ENCODE results near the gene MYOF.
A peak's percentile ranks its signal among the peaks of the same experiment; 100 is the strongest.
"Not testable (repeated sequence)": the region's sequence is repeated elsewhere in the genome, so short reads cannot be mapped to it uniquely, and the experiment has no call there.

Gene MYOF

DNA sequence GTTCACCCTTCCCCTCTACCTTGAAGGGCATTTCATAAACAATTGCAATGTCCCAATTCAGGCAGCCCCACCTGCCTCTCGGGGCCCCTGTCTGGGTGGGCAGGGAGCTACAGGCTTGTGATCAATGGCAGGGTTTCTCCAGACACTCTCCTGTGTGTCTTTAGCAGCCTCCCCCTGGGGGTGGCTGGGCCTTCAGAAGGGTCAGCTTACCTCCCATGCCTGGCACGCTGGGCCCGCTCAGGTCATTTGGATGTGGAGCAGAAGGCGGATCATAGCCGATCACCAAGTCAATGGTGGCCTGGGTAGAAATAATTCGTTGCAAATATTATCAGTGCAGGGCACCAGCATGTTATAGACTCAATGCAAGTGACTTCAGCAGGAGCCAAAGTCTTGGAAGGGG lies 56.3 kb downstream of the MYOF start:
- Histone ChIP-seq H3K27ac (ENCODE audit: low read length) (no peak overlapping the region), H3K4me3 (ENCODE audit: low read length in 2 of 2) (no peak overlapping the region), H3K27me3 (ENCODE audit: control insufficient read depth in 1 of 2, insufficient read depth in 2 of 2, low read length in 2 of 2) (no peaks in the 10 kb centered on the region), H3K36me3 (ENCODE audit: control insufficient read depth in 2 of 2, insufficient read depth in 2 of 2, low read length in 2 of 2) (peaks cover 18 to 33% of the 10 kb centered on the region in 2 donors), H3K9ac (ENCODE audit: low read length in 2 of 2) (no peak overlapping the region), H3K9me3 (ENCODE audit: control insufficient read depth in 2 of 2, low read length in 2 of 2) (no peaks in the 10 kb centered on the region), H3K4me1 (ENCODE audit: control insufficient read depth, insufficient read depth, low read length) (peaks cover 19% of the 10 kb centered on the region)

DNA sequence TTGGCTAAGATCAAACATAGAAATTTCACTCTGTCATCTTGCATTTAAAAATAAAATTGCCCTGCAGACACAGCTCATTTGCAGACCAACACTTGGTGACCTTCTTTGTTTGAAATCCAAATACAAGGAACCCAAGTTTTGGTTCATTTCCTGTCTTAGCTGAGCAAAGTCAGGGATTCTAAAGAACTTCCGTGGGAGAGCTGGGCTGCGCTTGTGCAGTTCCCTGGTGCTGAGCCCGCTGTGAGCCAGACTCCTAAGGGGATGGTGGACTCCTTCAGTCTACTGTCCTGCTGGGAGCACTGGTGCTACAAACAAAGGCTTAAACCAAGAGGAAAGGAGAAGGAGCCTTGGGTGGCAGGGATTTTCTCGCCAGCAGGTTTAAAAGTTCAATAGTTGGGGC lies 60.0 kb downstream of the MYOF start:
- H3K4me3 ChIP-seq (ENCODE audit: low read length in 2 of 2): no peak overlapping the region
- H3K27ac ChIP-seq (ENCODE audit: low read length): peak overlapping the region; percentile 49
- no peaks in the 10 kb centered on the region for H3K9me3 ChIP-seq (ENCODE audit: control insufficient read depth in 2 of 2, low read length in 2 of 2)
- no peaks in the 10 kb centered on the region for H3K27me3 ChIP-seq (ENCODE audit: control insufficient read depth in 1 of 2, insufficient read depth in 2 of 2, low read length in 2 of 2)
- no peak overlapping the region for H3K9ac ChIP-seq (ENCODE audit: low read length in 2 of 2)
- peaks cover 16 to 24% of the 10 kb centered on the region in 2 donors for H3K36me3 ChIP-seq (ENCODE audit: control insufficient read depth in 2 of 2, insufficient read depth in 2 of 2, low read length in 2 of 2)
- peaks cover 27% of the 10 kb centered on the region for H3K4me1 ChIP-seq (ENCODE audit: control insufficient read depth, insufficient read depth, low read length)

GRCh38 chr10:93420944-93421825 lies 60.9 kb downstream of the MYOF start:
- no peak overlapping the region for H3K9ac ChIP-seq (ENCODE audit: low read length in 2 of 2)
- no peaks in the 10 kb centered on the region for H3K27me3 ChIP-seq (ENCODE audit: control insufficient read depth in 1 of 2, insufficient read depth in 2 of 2, low read length in 2 of 2)
- peak overlapping the region; percentile 49 for H3K27ac ChIP-seq (ENCODE audit: low read length)

GRCh38 chr10:93420091-93420490 lies 62.0 kb downstream of the MYOF start:
- Histone ChIP-seq H3K27me3 (ENCODE audit: control insufficient read depth in 1 of 2, insufficient read depth in 2 of 2, low read length in 2 of 2) (no peaks in the 10 kb centered on the region), H3K9ac (ENCODE audit: low read length in 2 of 2) (no peak overlapping the region), H3K4me1 (ENCODE audit: control insufficient read depth, insufficient read depth, low read length) (peaks cover 23% of the 10 kb centered on the region), H3K27ac (ENCODE audit: low read length) (no peak overlapping the region), H3K36me3 (ENCODE audit: control insufficient read depth in 2 of 2, insufficient read depth in 2 of 2, low read length in 2 of 2) (peaks cover 11 to 17% of the 10 kb centered on the region in 2 donors), H3K4me3 (ENCODE audit: low read length in 2 of 2) (no peak overlapping the region), H3K9me3 (ENCODE audit: control insufficient read depth in 2 of 2, low read length in 2 of 2) (no peaks in the 10 kb centered on the region)

More at GRCh38 chr10:93420944-93421825, 60.9 kb downstream of the MYOF start:
- peaks cover 20 to 28% of the 10 kb centered on the region in 2 donors for H3K36me3 ChIP-seq (ENCODE audit: control insufficient read depth in 2 of 2, insufficient read depth in 2 of 2, low read length in 2 of 2)
- H3K4me1 ChIP-seq (ENCODE audit: control insufficient read depth, insufficient read depth, low read length): peaks cover 27% of the 10 kb centered on the region
- no peaks in the 10 kb centered on the region for H3K9me3 ChIP-seq (ENCODE audit: control insufficient read depth in 2 of 2, low read length in 2 of 2)
- no peak overlapping the region for H3K4me3 ChIP-seq (ENCODE audit: low read length in 2 of 2)

- not testable (repeated sequence) for H3K9me3 ChIP-seq (ENCODE audit: control insufficient read depth in 2 of 2, low read length in 2 of 2); H3K4me3 ChIP-seq (ENCODE audit: low read length in 2 of 2); H3K27ac ChIP-seq (ENCODE audit: low read length); H3K27me3 ChIP-seq (ENCODE audit: control insufficient read depth in 1 of 2, insufficient read depth in 2 of 2, low read length in 2 of 2); H3K9ac ChIP-seq (ENCODE audit: low read length in 2 of 2)
- H3K4me1 ChIP-seq (ENCODE audit: control insufficient read depth, insufficient read depth, low read length): peaks cover 23% of the 10 kb centered on the region
- H3K36me3 ChIP-seq (ENCODE audit: control insufficient read depth in 2 of 2, insufficient read depth in 2 of 2, low read length in 2 of 2): peaks cover 5 to 10% of the 10 kb centered on the region in 2 donors
Observed at GRCh38 chr10:93419016-93419415, 63.1 kb downstream of the MYOF start.

GRCh38 chr10:93417921-93418320 lies 64.2 kb downstream of the MYOF start:
- Histone ChIP-seq H3K9me3 (ENCODE audit: control insufficient read depth in 2 of 2, low read length in 2 of 2) (no peaks in the 10 kb centered on the region), H3K27ac (ENCODE audit: low read length) (no peak overlapping the region), H3K27me3 (ENCODE audit: control insufficient read depth in 1 of 2, insufficient read depth in 2 of 2, low read length in 2 of 2) (no peaks in the 10 kb centered on the region), H3K4me1 (ENCODE audit: control insufficient read depth, insufficient read depth, low read length) (peaks cover 23% of the 10 kb centered on the region), H3K36me3 (ENCODE audit: control insufficient read depth in 2 of 2, insufficient read depth in 2 of 2, low read length in 2 of 2) (peaks cover 5 to 9% of the 10 kb centered on the region in 2 donors), H3K9ac (ENCODE audit: low read length in 2 of 2) (no peak overlapping the region), H3K4me3 (ENCODE audit: low read length in 2 of 2) (no peak overlapping the region)

- no peaks in the 10 kb centered on the region for H3K9me3 ChIP-seq (ENCODE audit: control insufficient read depth in 2 of 2, low read length in 2 of 2)
- H3K27ac ChIP-seq (ENCODE audit: low read length): no peak overlapping the region
- H3K36me3 ChIP-seq (ENCODE audit: control insufficient read depth in 2 of 2, insufficient read depth in 2 of 2, low read length in 2 of 2): peaks cover 4 to 10% of the 10 kb centered on the region in 2 donors
- H3K27me3 ChIP-seq (ENCODE audit: control insufficient read depth in 1 of 2, insufficient read depth in 2 of 2, low read length in 2 of 2): no peaks in the 10 kb centered on the region
- no peak overlapping the region for H3K9ac ChIP-seq (ENCODE audit: low read length in 2 of 2)
- peaks cover 20% of the 10 kb centered on the region for H3K4me1 ChIP-seq (ENCODE audit: control insufficient read depth, insufficient read depth, low read length)
- no peak overlapping the region for H3K4me3 ChIP-seq (ENCODE audit: low read length in 2 of 2)
Observed at GRCh38 chr10:93417266-93417665, 64.9 kb downstream of the MYOF start.

DNA sequence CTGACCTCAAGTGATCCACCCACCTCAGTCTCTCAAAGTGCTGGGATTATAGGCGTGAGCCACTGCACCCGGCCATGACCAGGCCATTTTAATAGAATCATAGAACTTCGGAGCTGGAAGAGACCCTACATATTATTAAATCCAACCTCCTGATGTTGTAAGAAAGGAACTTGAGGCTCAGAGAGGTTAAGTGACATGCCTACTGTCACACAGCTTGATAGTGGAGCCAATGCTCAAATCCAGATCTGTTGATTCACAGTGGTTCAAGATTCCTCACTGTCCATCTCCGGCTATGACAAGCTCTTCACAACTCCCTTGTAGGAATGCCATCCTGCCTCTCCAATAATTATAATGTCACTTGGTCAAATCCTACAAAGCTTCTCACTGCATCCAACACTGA lies 65.3 kb downstream of the MYOF start:
- H3K4me1 ChIP-seq (ENCODE audit: control insufficient read depth, insufficient read depth, low read length): peaks cover 16% of the 10 kb centered on the region

GRCh38 chr10:93415693-93416092 lies 66.4 kb downstream of the MYOF start:
- Histone ChIP-seq H3K4me1 (ENCODE audit: control insufficient read depth, insufficient read depth, low read length) (peaks cover 8% of the 10 kb centered on the region), H3K27ac (ENCODE audit: low read length) (peak overlapping the region; percentile 3)

More for the DNA sequence above, 65.3 kb downstream of the MYOF start:
- H3K27me3 ChIP-seq (ENCODE audit: control insufficient read depth in 1 of 2, insufficient read depth in 2 of 2, low read length in 2 of 2): no peaks in the 10 kb centered on the region
- no peak overlapping the region for H3K4me3 ChIP-seq (ENCODE audit: low read length in 2 of 2)
- no peak overlapping the region for H3K9ac ChIP-seq (ENCODE audit: low read length in 2 of 2)
- no peaks in the 10 kb centered on the region for H3K9me3 ChIP-seq (ENCODE audit: control insufficient read depth in 2 of 2, low read length in 2 of 2)
- H3K36me3 ChIP-seq (ENCODE audit: control insufficient read depth in 2 of 2, insufficient read depth in 2 of 2, low read length in 2 of 2): peaks cover 8 to 15% of the 10 kb centered on the region in 2 donors
- H3K27ac ChIP-seq (ENCODE audit: low read length): no peak overlapping the region

DNA sequence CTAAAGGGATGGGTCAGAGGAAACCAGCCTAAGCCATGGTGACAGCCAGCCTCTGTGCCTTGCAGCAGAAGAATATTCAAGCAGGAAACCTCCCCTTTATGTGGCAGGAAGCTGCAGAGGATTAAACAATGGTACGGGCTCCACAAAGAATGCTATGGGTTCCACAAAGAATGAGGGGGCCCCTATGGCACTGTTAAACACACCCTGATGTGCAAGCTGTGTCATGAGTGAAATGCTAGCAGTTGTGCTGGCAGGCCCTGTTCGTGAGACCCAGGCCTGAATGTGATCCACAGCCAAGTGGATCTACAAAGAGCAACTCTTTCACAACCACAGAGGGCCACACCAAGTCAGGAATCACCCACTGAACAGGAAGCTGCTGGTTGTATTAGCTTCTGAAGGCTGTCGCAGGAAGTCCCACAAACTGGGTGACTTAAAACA lies 68.9 kb downstream of the MYOF start:
- Histone ChIP-seq H3K36me3 (ENCODE audit: control insufficient read depth in 2 of 2, insufficient read depth in 2 of 2, low read length in 2 of 2) (peaks cover 23 to 28% of the 10 kb centered on the region in 2 donors), H3K9ac (ENCODE audit: low read length in 2 of 2) (no peak overlapping the region), H3K27ac (ENCODE audit: low read length) (peak overlapping the region; percentile 18), H3K9me3 (ENCODE audit: control insufficient read depth in 2 of 2, low read length in 2 of 2) (no peaks in the 10 kb centered on the region), H3K4me3 (ENCODE audit: low read length in 2 of 2) (no peak overlapping the region), H3K4me1 (ENCODE audit: control insufficient read depth, insufficient read depth, low read length) (peaks cover 6% of the 10 kb centered on the region), H3K27me3 (ENCODE audit: control insufficient read depth in 1 of 2, insufficient read depth in 2 of 2, low read length in 2 of 2) (no peaks in the 10 kb centered on the region)

More at GRCh38 chr10:93415693-93416092, 66.4 kb downstream of the MYOF start:
- Histone ChIP-seq H3K36me3 (ENCODE audit: control insufficient read depth in 2 of 2, insufficient read depth in 2 of 2, low read length in 2 of 2) (peaks cover 9 to 15% of the 10 kb centered on the region in 2 donors), H3K27me3 (ENCODE audit: control insufficient read depth in 1 of 2, insufficient read depth in 2 of 2, low read length in 2 of 2) (no peaks in the 10 kb centered on the region), H3K9ac (ENCODE audit: low read length in 2 of 2) (no peak overlapping the region), H3K4me3 (ENCODE audit: low read length in 2 of 2) (no peak overlapping the region), H3K9me3 (ENCODE audit: control insufficient read depth in 2 of 2, low read length in 2 of 2) (no peaks in the 10 kb centered on the region)

DNA sequence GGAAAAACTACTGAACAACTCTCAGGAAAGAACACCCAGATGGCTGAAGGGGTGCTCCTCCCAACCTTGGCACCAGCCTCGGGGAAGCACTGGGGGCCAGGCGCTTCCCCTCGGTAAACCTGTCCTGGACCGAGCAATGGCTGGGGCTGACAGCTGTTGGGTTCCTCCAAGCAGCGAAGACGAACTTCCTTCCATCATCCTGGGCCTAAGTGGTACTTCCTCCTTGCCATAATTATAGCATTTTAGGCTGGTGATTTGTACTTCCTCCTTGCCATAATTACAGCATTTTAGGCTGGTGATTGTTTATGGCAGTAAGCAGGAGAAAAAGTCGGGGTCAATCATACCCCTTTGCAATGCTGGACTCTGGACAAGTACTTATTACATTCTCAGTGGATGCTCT lies 69.3 kb downstream of the MYOF start:
- Histone ChIP-seq H3K27me3 (ENCODE audit: control insufficient read depth in 1 of 2, insufficient read depth in 2 of 2, low read length in 2 of 2) (no peaks in the 10 kb centered on the region), H3K4me1 (ENCODE audit: control insufficient read depth, insufficient read depth, low read length) (peaks cover 6% of the 10 kb centered on the region), H3K27ac (ENCODE audit: low read length) (peak overlapping the region; percentile 24)

More for the DNA sequence above, 69.3 kb downstream of the MYOF start:
- Histone ChIP-seq H3K36me3 (ENCODE audit: control insufficient read depth in 2 of 2, insufficient read depth in 2 of 2, low read length in 2 of 2) (peaks cover 26 to 28% of the 10 kb centered on the region in 2 donors), H3K4me3 (ENCODE audit: low read length in 2 of 2) (no peak overlapping the region), H3K9me3 (ENCODE audit: control insufficient read depth in 2 of 2, low read length in 2 of 2) (no peaks in the 10 kb centered on the region), H3K9ac (ENCODE audit: low read length in 2 of 2) (no peak overlapping the region)

All from stomach smooth muscle (tissue), 2 donors.